ENCODE measurements around the gene CCDC149.

DNA sequence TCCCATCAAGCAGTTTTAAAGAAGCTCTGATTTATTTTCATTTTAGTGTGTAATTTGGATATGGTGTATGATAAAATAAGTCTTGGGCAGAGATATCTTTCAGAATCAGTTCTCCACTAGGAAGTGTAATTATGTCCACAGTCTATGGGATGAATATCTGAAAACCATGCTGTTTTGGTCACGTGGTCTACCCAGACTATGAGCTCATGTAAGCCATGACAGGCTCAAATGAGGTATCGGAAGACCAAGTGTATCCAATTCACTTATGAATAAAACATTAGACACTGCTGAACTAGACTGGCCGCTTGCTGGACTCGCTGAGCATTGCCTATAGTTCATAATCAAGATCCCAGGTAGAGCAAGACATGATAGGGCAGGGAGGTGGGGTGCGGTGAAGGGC lies 66.9 kb downstream of the CCDC149 start:
- TF ChIP-seq, protein P1, sequence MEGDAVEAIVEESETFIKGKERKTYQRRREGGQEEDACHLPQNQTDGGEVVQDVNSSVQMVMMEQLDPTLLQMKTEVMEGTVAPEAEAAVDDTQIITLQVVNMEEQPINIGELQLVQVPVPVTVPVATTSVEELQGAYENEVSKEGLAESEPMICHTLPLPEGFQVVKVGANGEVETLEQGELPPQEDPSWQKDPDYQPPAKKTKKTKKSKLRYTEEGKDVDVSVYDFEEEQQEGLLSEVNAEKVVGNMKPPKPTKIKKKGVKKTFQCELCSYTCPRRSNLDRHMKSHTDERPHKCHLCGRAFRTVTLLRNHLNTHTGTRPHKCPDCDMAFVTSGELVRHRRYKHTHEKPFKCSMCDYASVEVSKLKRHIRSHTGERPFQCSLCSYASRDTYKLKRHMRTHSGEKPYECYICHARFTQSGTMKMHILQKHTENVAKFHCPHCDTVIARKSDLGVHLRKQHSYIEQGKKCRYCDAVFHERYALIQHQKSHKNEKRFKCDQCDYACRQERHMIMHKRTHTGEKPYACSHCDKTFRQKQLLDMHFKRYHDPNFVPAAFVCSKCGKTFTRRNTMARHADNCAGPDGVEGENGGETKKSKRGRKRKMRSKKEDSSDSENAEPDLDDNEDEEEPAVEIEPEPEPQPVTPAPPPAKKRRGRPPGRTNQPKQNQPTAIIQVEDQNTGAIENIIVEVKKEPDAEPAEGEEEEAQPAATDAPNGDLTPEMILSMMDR (IDR thresholded peaks at IDR 0.05) = no peak
- TF ChIP-seq, protein P2, sequence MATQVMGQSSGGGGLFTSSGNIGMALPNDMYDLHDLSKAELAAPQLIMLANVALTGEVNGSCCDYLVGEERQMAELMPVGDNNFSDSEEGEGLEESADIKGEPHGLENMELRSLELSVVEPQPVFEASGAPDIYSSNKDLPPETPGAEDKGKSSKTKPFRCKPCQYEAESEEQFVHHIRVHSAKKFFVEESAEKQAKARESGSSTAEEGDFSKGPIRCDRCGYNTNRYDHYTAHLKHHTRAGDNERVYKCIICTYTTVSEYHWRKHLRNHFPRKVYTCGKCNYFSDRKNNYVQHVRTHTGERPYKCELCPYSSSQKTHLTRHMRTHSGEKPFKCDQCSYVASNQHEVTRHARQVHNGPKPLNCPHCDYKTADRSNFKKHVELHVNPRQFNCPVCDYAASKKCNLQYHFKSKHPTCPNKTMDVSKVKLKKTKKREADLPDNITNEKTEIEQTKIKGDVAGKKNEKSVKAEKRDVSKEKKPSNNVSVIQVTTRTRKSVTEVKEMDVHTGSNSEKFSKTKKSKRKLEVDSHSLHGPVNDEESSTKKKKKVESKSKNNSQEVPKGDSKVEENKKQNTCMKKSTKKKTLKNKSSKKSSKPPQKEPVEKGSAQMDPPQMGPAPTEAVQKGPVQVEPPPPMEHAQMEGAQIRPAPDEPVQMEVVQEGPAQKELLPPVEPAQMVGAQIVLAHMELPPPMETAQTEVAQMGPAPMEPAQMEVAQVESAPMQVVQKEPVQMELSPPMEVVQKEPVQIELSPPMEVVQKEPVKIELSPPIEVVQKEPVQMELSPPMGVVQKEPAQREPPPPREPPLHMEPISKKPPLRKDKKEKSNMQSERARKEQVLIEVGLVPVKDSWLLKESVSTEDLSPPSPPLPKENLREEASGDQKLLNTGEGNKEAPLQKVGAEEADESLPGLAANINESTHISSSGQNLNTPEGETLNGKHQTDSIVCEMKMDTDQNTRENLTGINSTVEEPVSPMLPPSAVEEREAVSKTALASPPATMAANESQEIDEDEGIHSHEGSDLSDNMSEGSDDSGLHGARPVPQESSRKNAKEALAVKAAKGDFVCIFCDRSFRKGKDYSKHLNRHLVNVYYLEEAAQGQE (IDR thresholded peaks at IDR 0.05; ENCODE audit: insufficient read depth in 1 of 2, low read depth in 2 of 2, low read length in 1 of 2) = no peak
- TF ChIP-seq TCF7L2 (IDR thresholded peaks at IDR 0.05; ENCODE audit: low read depth, low read length) = no peak
- no peak for TF ChIP-seq POLR2AphosphoS5 (IDR thresholded peaks at IDR 0.05; ENCODE audit: low read depth, low read length)

Measured in Panc1 (cell line).